Subcutaneous adipose tissue (tissue), 4 donors: ENCODE results near the gene ARFGEF3. TPM values are rescaled to one million over a fixed set of nuclear protein-coding genes. Genes with fewer than 3 reads are reported as not detected.

Experiments
- total RNA-seq, 4 donors: library from RNA; depleted of rRNA; stranded (reverse); fragments of >200 nt; gene quantifications; one replicate each; pipeline ENCODE4 v1.1.0, GENCODE V29; 2016
- TF ChIP-seq, protein P1 (sequence below): fragments of 450-650 bp; IDR thresholded peaks from one replicate; pipeline ENCODE4 v1.5.1; 2016; ENCODE audit warnings: low read depth, mild to moderate bottlenecking, control low read depth, antibody characterized with exemption, moderate library complexity

The ARFGEF3 gene
- total RNA-seq, 4 donors from 2014 or later, result 1.0 to 6.2 (median 2.3) TPM

DNA sequence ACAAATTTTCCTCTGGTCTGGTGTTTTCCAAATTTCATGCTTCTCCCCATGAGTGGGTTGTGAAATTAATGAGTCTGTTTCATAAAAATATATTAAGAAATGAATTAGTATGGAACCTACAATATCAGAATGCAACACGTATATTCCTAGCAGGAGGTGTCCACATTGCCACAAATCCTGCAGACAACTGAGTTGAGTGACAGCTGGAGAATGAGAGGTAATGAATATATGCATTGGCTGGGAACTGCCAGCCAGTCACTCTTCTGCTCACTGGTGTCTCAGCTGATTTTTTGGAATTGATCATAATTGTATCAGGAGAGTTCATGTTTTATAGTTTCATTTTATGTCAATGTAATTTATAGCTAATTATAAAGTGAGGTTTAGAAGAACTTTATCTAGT, 6.3 kb upstream of the ARFGEF3 start:
- TF ChIP-seq, protein P1, sequence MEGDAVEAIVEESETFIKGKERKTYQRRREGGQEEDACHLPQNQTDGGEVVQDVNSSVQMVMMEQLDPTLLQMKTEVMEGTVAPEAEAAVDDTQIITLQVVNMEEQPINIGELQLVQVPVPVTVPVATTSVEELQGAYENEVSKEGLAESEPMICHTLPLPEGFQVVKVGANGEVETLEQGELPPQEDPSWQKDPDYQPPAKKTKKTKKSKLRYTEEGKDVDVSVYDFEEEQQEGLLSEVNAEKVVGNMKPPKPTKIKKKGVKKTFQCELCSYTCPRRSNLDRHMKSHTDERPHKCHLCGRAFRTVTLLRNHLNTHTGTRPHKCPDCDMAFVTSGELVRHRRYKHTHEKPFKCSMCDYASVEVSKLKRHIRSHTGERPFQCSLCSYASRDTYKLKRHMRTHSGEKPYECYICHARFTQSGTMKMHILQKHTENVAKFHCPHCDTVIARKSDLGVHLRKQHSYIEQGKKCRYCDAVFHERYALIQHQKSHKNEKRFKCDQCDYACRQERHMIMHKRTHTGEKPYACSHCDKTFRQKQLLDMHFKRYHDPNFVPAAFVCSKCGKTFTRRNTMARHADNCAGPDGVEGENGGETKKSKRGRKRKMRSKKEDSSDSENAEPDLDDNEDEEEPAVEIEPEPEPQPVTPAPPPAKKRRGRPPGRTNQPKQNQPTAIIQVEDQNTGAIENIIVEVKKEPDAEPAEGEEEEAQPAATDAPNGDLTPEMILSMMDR, result no peak

DNA sequence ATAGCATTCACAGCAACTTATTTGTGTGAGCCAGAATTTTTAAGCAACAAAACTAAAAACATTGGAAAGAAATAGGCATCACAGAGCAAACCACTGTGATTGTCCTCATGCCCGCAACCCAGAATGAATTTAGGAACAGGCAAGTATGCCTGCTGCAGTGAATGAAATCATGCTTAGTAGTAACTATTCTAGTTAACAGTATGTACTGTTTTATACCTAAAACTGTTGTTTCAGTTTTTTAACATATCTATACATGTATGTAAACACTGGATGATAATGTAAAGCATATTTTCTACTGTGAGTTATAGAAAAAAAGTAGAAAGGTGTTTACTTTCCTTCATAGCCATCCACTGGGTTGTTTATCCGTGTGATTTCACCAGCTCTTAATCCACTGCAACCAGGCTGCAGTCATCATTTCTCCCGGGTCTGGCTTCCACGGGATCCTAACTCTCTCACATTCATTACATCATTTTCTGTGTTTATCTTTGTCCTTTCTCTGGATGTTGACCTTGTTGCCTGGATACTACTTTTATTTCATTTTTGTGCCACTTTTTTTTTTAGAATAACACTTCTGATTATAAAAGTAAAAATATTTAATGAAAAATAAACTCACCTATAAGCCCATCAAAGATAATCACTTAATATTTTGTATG, 3.6 kb upstream of the ARFGEF3 start:
- TF ChIP-seq, protein P1, result no peak

DNA sequence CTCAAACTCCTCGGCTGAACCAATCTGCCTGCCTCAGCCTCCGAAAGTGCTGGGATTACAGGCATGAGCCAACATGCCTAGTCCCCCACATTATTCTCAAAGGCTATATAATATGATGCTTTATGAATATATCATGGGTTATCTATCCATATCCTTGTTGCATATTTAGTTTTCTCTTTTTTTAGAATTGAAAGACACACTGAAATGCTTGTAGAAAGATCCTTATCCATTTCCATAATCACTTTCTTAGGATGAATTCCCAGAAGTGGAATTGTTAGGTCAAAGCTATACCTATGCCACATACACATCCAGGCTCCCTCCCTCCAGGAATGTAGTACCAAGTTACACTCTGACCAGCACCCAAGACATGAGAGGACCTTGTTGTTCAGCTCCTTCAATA, 2.5 kb upstream of the ARFGEF3 start:
- TF ChIP-seq, protein P1, result no peak

DNA sequence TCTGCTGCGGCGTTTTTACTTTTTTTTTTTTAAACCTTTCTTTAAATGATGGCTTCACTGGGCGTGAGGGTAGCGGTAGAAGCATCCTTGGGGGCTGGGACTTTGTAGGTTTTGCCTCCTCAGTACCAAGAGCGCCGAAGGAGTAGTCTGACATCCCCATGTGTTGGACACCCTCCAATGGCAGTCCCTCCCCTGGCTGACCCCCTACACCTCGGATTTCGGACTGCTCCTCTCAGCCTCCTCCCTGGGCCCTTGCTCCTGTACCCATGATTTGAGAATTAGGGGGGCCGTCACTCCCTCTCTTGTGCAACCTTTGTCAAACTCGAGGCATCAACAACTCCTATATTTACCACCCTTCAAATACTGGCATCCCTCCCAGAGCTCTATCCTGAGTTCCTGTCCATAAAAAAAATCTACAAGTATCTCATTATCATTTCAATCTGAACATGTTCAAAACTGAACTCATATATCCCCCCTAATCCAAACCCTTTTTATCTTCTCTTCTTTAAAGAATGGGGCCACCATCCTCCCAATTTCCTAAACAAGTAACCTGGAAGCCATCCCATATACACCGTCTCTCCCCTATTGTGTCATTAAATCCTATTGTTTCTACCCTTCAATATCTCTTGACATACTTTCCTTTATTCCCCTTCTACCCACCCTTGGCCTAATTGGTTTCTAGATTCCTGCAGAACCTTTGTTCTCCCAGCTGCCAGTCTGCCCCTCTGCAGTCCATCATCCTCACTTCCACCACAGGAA, 1.2 kb upstream of the ARFGEF3 start:
- TF ChIP-seq, protein P1, result no peak

DNA sequence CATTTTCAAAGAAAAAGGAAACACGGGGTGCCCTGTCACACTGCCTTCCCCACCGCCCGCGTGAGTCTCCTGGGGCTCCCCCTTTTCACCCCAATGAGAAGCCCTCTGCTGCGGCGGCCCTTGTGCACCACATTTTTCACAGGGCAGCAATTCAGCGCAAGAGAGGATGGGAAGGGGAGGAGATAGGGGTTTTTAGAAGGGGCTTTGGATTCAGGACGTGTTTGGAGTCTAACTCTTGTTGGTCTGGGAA, 726 bp upstream of the ARFGEF3 start:
- TF ChIP-seq, protein P1, result no peak

DNA sequence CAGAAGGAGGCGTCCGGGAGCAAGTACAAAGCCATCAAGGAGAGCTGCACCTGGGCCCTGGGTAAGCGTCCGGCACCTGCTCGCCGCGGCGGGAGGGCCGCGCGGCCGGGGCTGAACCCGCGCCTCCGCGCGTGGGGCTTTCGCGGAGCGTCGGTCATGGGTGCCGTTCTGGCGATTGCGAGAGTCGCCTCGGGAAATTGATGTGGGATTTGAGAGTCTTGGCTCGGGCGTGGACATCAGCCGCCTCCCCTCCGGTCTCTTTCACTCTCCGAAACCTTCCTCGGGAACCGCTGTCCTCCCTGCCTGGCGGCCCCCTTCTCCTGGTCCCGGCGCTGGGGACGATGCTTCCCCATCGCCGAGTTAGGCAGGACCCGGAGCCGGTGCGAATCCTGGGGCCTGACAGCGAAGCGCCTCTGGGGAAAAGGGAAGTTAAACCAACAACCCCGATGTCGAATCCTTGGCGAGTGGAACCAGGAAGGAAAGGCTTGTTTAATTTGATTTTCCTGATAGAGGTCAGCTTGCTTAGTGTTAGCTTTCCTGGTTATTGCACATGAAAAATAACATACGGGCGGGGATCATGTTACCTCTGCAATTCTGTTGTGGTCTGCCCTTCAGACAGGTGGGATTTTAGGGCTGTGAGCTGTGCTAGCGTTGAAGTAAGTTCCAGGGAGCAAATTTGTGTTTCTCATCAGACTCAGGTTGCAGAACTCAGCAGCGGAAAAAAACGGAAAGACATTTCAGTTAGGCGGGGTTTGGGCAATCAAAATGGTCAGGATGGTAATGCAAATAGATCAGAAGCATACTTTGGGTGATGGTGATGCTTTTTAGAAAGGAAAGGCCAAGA, 594 bp downstream of the ARFGEF3 start:
- TF ChIP-seq, protein P1, result no peak

DNA sequence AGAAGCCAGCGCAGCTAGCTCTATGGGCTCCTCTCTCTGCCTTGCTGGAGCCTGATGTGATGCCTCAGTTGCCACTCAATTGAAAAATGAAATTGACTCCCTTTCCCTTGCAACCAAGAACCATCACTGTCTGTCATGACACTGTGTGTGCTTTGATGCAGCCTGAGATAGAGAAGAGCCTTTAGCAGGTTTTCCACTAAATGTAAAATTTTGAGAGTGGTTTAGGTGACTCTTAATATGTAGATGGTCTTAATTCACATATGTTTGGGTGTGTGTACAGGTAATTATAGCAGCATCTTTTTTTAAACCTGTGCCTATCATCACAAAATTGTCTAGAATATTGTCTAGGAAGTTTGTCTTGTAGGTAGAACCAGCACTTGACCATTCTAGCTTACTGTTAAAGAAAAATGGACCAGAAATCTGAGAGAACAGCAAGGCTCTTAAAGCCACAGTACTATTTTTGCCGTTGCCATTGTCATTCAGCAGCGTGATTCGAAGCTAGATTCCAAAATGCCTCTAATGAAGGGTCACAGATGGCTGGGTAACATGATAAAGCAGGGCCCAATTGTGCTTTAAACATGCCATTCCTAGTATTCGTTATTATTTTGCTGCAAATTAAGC, 1.3 kb downstream of the ARFGEF3 start:
- TF ChIP-seq, protein P1, result no peak
